Sigmoid colon (tissue), 7 donors: ENCODE data around the gene ASH1L. TPM values are rescaled to one million over a fixed set of nuclear protein-coding genes. Genes with fewer than 3 reads are reported as not detected.

Experiments used
- DNase-seq: peaks from one replicate; pipeline ENCODE4 v3.0.0-alpha.2; 2019
- H3K27ac ChIP-seq, 4 donors: fragments of 200-600 bp; sonication (generic); one replicate each; pipeline ENCODE4 v1.5.1; 2016 to 2019; ENCODE audit warnings: mild to moderate bottlenecking in 1 of 4
- H3K27me3 ChIP-seq, 3 donors: fragments of 200-600 bp; sonication (generic); one replicate each; pipeline ENCODE4 v1.5.1; 2019; ENCODE audit warnings: mild to moderate bottlenecking in 1 of 3
- H3K36me3 ChIP-seq, 4 donors: fragments of 200-600 bp; sonication (generic); one replicate each; pipeline ENCODE4 v1.5.1; 2016 to 2019
- H3K4me1 ChIP-seq, 4 donors: fragments of 200-600 bp; sonication (generic); one replicate each; pipeline ENCODE4 v1.5.1; 2017 to 2019
- H3K4me3 ChIP-seq, 4 donors: fragments of 200-600 bp; sonication (generic); one replicate each; pipeline ENCODE4 v1.5.1; 2017 to 2019; ENCODE audit warnings: mild to moderate bottlenecking in 2 of 4, moderate library complexity in 1 of 4
- H3K9me3 ChIP-seq, 4 donors: fragments of 200-600 bp in 3 of 4; sonication (generic) in 3 of 4; one replicate each; pipeline versions ENCODE4 v1.5.1 to v1.6.1; 2013 to 2019
- EP300 ChIP-seq, 4 donors: sonication (generic); formaldehyde crosslinking; IDR thresholded peaks; one replicate each; pipeline ENCODE4 v1.6.1; 2017; ENCODE audit warnings: antibody characterized with exemption in 4 of 4
- POLR2A ChIP-seq, 2 donors: fragments of 450-650 bp; IDR thresholded peaks; one replicate each; pipeline ENCODE4 v1.6.1; 2016; ENCODE audit warnings: antibody characterized with exemption in 2 of 2, mild to moderate bottlenecking in 2 of 2, moderate library complexity in 2 of 2
- POLR2AphosphoS5 ChIP-seq, 4 donors: sonication (generic); formaldehyde crosslinking; IDR thresholded peaks; one replicate each; pipeline ENCODE4 v1.6.1; 2017; ENCODE audit warnings: antibody characterized with exemption in 4 of 4
- WGBS, 2 donors: extraction: QIAGEN DNeasy Blood & Tissue Kit; methylation state at CpG; one replicate each; pipeline ENCODE4 v1.1.7; 2013; 5-methylcytosine and 5-hydroxymethylcytosine counted together
- intact Hi-C: fragments of 100-400 bp; cut with DNase I; formaldehyde crosslinking; loops from one replicate; pipeline ENCODE4 v1.15.1; 2023
- polyA plus RNA-seq, 3 donors: library from polyadenylated mRNA; stranded (reverse); fragments of 200-250 nt; gene quantifications; one replicate each; pipeline ENCODE4 v1.2.3, GENCODE V29; 2013
- total RNA-seq, 4 donors: library from RNA; depleted of rRNA; stranded (reverse); fragments of >200 nt; gene quantifications; one replicate each; pipeline ENCODE4 v1.1.0, GENCODE V29; 2016
- TF ChIP-seq, protein P1 (sequence below), 4 experiments: fragments of 450-650 bp in 3 of 4; fragments of 200-600 bp in 1 of 4; IDR thresholded peaks; one replicate each; pipeline ENCODE4 v1.5.1; 2016 to 2019; ENCODE audit warnings: antibody characterized with exemption in 4 of 4, mild to moderate bottlenecking in 3 of 4, moderate library complexity in 2 of 4
- donor health status: healthy with polysubstance abuse.
- donor health status: Bipolar disorder and iron deficiency.
- donor health status: healthy.

The ASH1L gene
- total and polyA plus RNA-seq, 7 donors, result 4.2 to 70.6 (median 62.4) TPM

DNA sequence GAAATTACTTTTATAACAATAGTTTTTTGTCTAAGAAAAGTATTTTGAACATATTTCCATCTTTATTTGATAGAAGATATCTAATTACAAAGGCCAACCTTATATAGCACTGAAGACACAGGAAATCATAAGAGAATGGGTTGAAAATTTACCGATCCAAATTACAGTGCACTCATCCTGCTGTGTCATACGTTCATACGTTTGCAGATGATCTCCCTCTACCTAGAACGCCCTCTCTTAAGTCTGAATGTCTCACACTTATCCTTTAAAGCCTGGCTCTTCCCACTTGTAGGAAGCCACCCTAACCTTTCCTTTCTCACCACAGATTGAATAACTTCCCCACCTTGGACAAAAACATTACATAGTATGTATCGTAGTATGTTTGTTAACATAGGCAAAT is 9.3 kb downstream of the ASH1L start:
- no peak overlapping the region for H3K4me3 ChIP-seq
- no peaks in the 10 kb centered on the region for H3K36me3 ChIP-seq
- H3K9me3 ChIP-seq, result no peaks in the 10 kb centered on the region
- no peak overlapping the region for H3K27ac ChIP-seq
- no peak for DNase-seq
- WGBS, 2 donors, result 62 to 65% methylated on average over 5 of the region's 5 CpGs
- TF ChIP-seq EP300 (IDR thresholded peaks at IDR 0.05) (no peak), POLR2AphosphoS5 (IDR thresholded peaks at IDR 0.05) (no peak), POLR2A (IDR thresholded peaks at IDR 0.05) (no peak)
- TF ChIP-seq, protein P1, sequence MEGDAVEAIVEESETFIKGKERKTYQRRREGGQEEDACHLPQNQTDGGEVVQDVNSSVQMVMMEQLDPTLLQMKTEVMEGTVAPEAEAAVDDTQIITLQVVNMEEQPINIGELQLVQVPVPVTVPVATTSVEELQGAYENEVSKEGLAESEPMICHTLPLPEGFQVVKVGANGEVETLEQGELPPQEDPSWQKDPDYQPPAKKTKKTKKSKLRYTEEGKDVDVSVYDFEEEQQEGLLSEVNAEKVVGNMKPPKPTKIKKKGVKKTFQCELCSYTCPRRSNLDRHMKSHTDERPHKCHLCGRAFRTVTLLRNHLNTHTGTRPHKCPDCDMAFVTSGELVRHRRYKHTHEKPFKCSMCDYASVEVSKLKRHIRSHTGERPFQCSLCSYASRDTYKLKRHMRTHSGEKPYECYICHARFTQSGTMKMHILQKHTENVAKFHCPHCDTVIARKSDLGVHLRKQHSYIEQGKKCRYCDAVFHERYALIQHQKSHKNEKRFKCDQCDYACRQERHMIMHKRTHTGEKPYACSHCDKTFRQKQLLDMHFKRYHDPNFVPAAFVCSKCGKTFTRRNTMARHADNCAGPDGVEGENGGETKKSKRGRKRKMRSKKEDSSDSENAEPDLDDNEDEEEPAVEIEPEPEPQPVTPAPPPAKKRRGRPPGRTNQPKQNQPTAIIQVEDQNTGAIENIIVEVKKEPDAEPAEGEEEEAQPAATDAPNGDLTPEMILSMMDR (IDR thresholded peaks at IDR 0.05), result no peak
- intact Hi-C loops, result no loop called here
- peaks cover 0 to 21% (median 15%) of the 10 kb centered on the region in 4 donors for H3K4me1 ChIP-seq
- no peaks in the 10 kb centered on the region for H3K27me3 ChIP-seq

DNA sequence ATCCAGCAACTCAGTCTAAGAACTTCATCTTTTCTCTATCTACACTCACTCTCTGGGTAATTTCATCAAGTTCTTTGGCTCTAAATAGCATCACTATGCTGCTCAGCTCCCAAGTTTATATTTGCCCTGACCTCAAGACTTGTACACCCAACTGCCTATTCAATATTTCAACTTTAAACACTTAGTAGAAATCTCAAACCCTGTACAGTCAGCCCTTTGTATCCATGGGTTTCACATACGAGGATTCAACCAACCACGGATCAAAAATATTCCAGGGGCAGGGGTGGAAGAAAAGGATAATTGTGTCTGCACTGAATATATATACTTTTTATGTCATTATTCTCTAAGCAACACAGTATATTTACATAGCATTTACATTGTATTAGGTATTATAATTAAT is 13.9 kb downstream of the ASH1L start:
- WGBS, 2 donors, result 57 to 91% methylated on average over 2 of the region's 2 CpGs

DNA sequence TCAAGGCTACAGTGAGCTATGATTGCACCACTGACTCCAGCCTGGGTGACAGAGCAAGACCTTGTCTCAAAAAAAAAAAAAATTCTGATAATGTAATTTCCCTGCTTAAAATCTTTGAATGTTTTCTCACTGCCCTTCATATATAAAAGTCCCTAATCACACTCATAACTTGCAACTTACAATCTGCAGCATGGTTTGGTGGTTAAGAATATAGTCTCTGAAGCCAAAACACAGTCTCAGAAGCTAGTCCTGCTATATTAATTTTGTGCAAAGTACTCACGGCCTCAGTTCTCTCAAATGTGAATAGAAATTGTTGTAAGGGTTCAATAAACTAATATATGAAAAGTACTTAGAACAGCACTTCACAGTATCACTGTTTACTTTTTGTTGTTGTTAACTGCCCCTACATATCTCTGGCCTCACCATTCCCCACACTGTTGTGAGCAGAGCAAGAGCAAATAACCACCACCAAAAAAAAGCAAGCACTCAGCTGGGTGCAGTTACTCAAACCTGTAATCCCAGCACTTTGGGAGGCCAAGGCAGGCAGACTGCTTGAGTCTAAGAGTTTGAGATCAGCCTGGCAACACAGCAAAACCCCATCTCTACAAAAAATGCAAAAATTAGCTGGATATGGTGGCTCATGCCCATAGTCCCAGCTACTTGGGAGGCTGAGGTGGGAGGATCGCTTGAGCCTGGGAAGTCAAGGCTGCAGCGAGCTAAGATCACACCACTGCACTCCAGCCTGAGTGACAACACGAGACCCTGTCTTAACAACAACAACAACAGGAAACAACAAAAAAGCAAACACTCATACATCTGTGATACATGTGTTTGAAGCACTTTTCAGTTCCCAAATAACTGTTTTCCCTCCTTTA is 22.4 kb downstream of the ASH1L start:
- 78 to 81% methylated on average over 4 of the region's 4 CpGs for WGBS, 2 donors
- peaks cover 0 to 43% (median 24%) of the 10 kb centered on the region in 4 donors for H3K4me1 ChIP-seq

More for the DNA sequence above, 13.9 kb downstream of the ASH1L start:
- DNase-seq, result no peak
- H3K9me3 ChIP-seq, result no peaks in the 10 kb centered on the region
- no peak for TF ChIP-seq POLR2AphosphoS5 (IDR thresholded peaks at IDR 0.05)
- TF ChIP-seq POLR2A (IDR thresholded peaks at IDR 0.05), result no peak
- TF ChIP-seq, protein P1 (IDR thresholded peaks at IDR 0.05), result no peak
- TF ChIP-seq EP300 (IDR thresholded peaks at IDR 0.05), result no peak
- no peaks in the 10 kb centered on the region for H3K36me3 ChIP-seq
- intact Hi-C loops, result no loop called here
- H3K27ac ChIP-seq, result no peak overlapping the region
- no peaks in the 10 kb centered on the region for H3K27me3 ChIP-seq
- H3K4me3 ChIP-seq, result no peak overlapping the region
- H3K4me1 ChIP-seq, result peaks cover 0 to 16% (median 12%) of the 10 kb centered on the region in 4 donors

DNA sequence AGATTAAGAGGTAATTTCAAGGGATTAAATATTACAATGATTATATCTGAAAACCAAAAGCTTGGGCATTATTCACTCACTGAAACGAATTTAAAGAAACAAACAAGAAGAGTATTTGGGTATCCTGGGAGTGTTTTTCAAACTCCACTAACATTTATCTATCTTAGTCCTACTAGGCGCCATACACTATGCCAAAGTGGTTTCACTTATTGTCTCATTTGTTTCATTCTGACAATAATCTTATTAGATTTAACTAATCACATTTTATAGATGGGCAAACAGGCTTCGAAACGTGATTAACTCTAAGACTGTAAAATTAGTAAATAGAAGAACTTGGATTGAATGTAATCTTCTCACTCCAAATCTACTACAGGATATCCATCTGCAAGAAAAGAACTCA is 25.4 kb downstream of the ASH1L start:
- peaks cover 0 to 41% (median 27%) of the 10 kb centered on the region in 4 donors for H3K4me1 ChIP-seq
- H3K9me3 ChIP-seq, result no peaks in the 10 kb centered on the region
- no peak for TF ChIP-seq POLR2AphosphoS5 (IDR thresholded peaks at IDR 0.05)
- no peak for TF ChIP-seq POLR2A (IDR thresholded peaks at IDR 0.05)
- TF ChIP-seq, protein P1 (IDR thresholded peaks at IDR 0.05), result no peak
- TF ChIP-seq EP300 (IDR thresholded peaks at IDR 0.05), result no peak
- 69 to 77% methylated on average over 4 of the region's 4 CpGs for WGBS, 2 donors
- H3K36me3 ChIP-seq, result no peaks in the 10 kb centered on the region
- no peak overlapping the region for H3K4me3 ChIP-seq
- H3K27ac ChIP-seq, result no peak overlapping the region
- DNase-seq, result no peak
- H3K27me3 ChIP-seq, result no peaks in the 10 kb centered on the region
- intact Hi-C loops, result no loop called here

More for the DNA sequence above, 22.4 kb downstream of the ASH1L start:
- Histone ChIP-seq H3K27ac (no peak overlapping the region), H3K4me3 (no peak overlapping the region), H3K27me3 (no peaks in the 10 kb centered on the region), H3K36me3 (no peaks in the 10 kb centered on the region), H3K9me3 (no peaks in the 10 kb centered on the region)
- no peak for TF ChIP-seq POLR2A (IDR thresholded peaks at IDR 0.05)
- TF ChIP-seq, protein P1 (IDR thresholded peaks at IDR 0.05), result no peak
- TF ChIP-seq EP300 (IDR thresholded peaks at IDR 0.05), result no peak
- no peak for TF ChIP-seq POLR2AphosphoS5 (IDR thresholded peaks at IDR 0.05)
- intact Hi-C loops, result no loop called here
- no peak for DNase-seq
